SW 1271 (cell line): ENCODE data around the gene EIF5AL1.
"Not testable (repeated sequence)": the region's sequence is repeated elsewhere in the genome, so short reads cannot be mapped to it uniquely, and the experiment has no call there.

Experiments
- DNase-seq, 2 experiments: peaks; one replicate each; lab custom pipeline; 2025; lab: John Stamatoyannopoulos, UW

EIF5AL1 gene

DNA sequence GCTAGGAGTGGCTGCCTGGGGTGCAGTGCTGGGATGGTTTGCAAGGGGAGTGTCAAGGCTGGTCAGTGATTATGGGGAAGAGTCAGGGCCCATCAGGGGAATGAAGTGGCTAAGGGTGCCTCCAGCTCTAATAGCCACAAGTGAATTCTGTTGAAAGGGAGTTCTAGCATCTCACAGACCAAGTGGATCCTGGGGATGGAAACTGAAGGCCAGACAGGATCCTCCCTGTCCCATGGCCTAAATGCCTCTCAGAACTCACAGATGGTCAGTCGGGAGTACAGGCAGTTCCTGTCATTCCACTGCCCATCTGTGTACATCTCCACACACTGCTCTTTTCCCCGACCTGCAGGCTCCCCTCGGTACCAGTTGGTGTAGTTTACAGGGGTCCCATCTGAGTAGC, 44.6 kb downstream of the EIF5AL1 start:
- DNase-seq, result not testable (repeated sequence)

DNA sequence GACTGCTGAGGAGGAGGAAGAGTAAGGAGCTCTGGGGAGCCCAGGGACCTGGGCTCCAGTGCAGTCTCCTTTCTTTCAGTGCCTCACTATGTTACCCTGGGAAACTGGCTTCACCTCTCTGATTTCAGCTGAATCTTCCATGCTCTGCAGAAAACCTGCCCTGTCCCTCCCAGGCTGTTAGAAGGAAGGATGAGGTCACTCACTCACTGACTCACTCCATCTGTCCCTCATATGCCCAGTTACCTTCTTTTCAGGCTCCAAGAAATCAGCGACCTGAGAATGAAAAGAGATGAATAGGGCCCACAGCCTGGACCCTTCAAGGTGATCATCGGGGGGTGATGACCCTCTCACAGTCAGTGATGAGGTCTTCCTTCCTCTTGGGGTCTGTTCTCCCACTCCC, 47.4 kb downstream of the EIF5AL1 start:
- no peak for DNase-seq

DNA sequence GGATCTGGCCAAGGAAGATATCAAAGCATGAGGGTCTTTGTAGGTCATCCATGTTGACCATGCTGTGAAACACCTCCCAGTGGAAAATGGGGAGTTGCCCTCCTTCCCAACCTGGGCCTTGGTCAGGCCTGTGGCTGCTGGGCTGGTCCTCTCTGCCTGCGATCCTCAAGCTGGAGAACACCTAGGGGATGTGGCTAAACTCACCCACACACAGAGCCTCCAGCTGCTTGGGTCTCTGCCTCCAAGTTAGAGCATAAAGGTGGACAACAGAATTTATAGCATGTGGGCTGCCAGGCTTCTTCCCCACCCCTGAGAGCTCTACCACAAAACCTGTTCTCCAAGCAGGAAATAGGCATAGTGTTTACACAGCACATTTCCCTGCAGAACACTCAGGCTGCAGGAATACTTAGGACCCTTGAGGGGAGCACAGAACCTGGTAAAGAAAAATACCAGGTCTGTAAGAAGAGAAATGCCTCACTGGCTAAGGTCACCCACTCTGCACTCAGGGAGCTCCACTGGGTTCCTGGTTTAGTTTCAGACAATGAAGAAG, 47.9 kb downstream of the EIF5AL1 start, which contains the start of gene SFTPA2:
SFTPA2 (minus strand) TSS at position 248 of the 550 bp plus-strand sequence. CDS start 924 bp downstream, outside the sequence.
- DNase-seq, result no peak

DNA sequence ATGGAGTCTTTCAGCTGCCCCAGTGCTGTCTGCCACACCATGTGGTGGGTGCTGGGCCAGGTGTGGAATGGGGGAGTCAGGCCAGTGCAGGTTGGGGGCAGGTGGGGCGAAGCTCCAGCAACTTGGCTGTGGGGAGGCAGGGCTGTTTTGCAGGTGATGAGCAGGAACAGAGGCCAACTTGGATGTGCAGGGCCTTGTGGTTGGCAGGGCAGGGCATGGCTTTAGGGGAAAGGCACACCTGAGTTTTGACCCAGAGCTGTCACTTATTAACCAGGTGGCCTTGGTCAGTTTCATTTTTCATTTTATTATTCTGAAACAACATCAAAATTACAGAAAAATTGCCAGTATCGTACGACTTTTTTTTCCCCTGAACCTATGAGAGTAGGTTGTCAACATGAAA, 48.9 kb downstream of the EIF5AL1 start:
- no peak for DNase-seq

DNA sequence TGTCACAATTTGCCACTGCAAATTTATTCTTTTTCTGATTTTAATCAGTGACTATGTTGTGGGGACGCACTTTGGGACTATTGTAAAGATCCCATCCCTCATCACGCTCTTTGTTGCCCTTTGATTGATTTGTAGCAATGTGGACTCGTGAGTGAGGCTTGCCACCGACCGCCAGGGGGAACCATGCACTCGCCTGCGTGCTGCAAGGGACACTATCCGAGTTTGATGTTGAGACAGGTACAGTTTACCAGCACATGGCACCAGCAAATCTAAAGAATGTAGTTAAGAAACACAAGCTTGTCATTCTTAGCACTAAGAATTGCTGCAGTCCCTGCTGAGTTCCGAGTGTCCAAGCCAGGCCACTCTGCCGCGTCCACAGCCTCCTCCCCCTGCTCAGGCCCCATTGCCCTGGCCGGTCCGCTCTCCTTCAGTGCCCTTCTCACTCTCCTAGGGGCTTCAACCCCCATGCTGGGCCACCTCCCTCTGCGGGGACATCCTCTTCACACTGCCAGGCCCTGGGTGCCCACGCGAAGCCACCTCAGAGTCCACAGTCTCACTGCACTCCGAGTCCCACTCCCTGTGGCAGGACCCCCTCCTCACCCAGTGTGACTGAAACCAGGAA, 49.9 kb downstream of the EIF5AL1 start:
- DNase-seq, result peak in 1 of 2 experiments; percentile 30

DNA sequence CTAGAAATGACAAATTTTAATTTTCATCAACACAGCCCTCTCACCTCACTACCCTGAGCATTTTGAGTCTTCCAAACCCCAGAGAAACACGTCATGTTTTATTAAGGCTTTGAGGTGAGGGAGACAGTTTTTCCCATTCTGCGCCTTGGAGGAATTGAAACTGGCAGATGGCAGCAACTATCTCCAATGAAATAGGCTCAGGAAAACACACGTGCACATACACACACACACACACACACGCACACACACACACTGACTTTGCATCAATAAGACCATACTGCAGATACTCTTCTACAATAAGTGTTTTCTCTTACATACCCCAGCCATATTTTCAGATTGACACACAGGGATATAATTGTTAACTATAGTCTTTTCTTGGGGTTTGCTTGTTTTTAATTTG, 51.1 kb downstream of the EIF5AL1 start:
- DNase-seq, result no peak
